HG03175 (cell line): ENCODE results near the gene TBC1D19.
"Not testable (repeated sequence)": the region's sequence is repeated elsewhere in the genome, so short reads cannot be mapped to it uniquely, and the experiment has no call there.

ENCODE experiments used
- ATAC-seq: cut with Tn5 transposase; IDR thresholded peaks from one replicate; pipeline ENCODE4 v1.9.1; 2021; ENCODE audit warnings: mild to moderate bottlenecking, moderate library complexity; ENCODE audit not compliant: unreplicated experiment

TBC1D19 gene

GRCh38 chr4:26583865-26584652 is at the start of gene TBC1D19:
Gene TBC1D19 (plus strand): TSS chr4:26584084. CDS start chr4:26584194, 110 bp downstream.
- ATAC-seq: peak; percentile 100

GRCh38 chr4:26542991-26543390 is 40.9 kb upstream of the TBC1D19 start:
- ATAC-seq: no peak

- ATAC-seq: no peak
These were observed 39.5 kb upstream of the TBC1D19 start for GRCh38 chr4:26544421-26544820.

- ATAC-seq: not testable (repeated sequence)
These were observed 35.5 kb upstream of the TBC1D19 start for GRCh38 chr4:26548379-26548778.

GRCh38 chr4:26557164-26557563 is 26.7 kb upstream of the TBC1D19 start:
- ATAC-seq: no peak

- ATAC-seq: no peak
These were observed 25.6 kb upstream of the TBC1D19 start for GRCh38 chr4:26558166-26558895.

- ATAC-seq: no peak
These were observed 17.8 kb upstream of the TBC1D19 start for GRCh38 chr4:26566133-26566532.

GRCh38 chr4:26568446-26568994 is 15.4 kb upstream of the TBC1D19 start:
- no peak for ATAC-seq

- no peak for ATAC-seq
These were observed 13.3 kb upstream of the TBC1D19 start for GRCh38 chr4:26570596-26570995.

- no peak for ATAC-seq
These were observed 10.5 kb upstream of the TBC1D19 start for GRCh38 chr4:26573389-26573794.

GRCh38 chr4:26574563-26574962 is 9.3 kb upstream of the TBC1D19 start:
- ATAC-seq: no peak

- ATAC-seq: no peak
These were observed 7.6 kb upstream of the TBC1D19 start for GRCh38 chr4:26576231-26576739.

- no peak for ATAC-seq
These were observed 6.8 kb upstream of the TBC1D19 start for GRCh38 chr4:26577066-26577465.

- ATAC-seq: no peak
These were observed 4.7 kb upstream of the TBC1D19 start for GRCh38 chr4:26579169-26579568.

- not testable (repeated sequence) for ATAC-seq
These were observed 2.5 kb upstream of the TBC1D19 start for GRCh38 chr4:26581341-26581740.

GRCh38 chr4:26583538-26583864 is 383 bp upstream of the TBC1D19 start:
- ATAC-seq: peak; percentile 61

GRCh38 chr4:26584725-26585124 is 841 bp downstream of the TBC1D19 start:
- no peak for ATAC-seq

- ATAC-seq: no peak
These were observed 5.8 kb downstream of the TBC1D19 start for GRCh38 chr4:26589705-26590104.

- no peak for ATAC-seq
These were observed 6.8 kb downstream of the TBC1D19 start for GRCh38 chr4:26590639-26591038.

- not testable (repeated sequence) for ATAC-seq
These were observed 9.7 kb downstream of the TBC1D19 start for GRCh38 chr4:26593557-26593956.

GRCh38 chr4:26594371-26594770 is 10.5 kb downstream of the TBC1D19 start:
- no peak for ATAC-seq

- no peak for ATAC-seq
These were observed 10.9 kb downstream of the TBC1D19 start for GRCh38 chr4:26594778-26595177.
